ENCODE measurements around the gene SEMA6B.

DNA sequence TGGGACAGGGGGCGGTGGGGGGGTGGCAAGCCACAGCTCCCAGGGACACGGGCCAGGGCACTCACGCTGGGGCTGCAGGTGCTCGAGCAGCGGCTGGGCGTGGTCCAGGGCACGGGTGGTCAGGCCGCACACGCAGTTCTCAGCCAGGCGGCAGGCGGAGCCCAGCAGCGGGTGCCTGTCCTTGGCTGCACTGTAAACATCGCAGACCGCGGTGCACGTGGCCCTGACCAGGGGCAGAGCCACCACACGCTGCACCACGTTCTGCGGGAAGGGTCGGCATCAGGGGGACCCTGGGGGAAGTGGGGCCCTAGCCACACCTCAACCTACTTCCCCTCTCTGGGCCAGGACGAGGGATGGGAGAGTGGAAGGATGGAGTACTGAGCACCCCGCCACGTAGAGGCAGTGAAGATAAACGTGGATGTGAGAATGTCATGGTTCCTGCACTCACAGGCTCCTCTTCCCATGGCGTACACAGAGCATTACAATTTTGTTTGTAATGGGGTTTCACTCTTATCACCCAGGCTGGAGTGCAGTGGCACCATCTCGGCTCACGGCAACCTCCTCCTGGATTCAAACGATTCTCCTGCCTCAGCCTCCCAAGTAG, 27.8 kb downstream of the SEMA6B start:
- no peak for TF ChIP-seq POLR2A (IDR thresholded peaks at IDR 0.05)
- TF ChIP-seq, protein P1, sequence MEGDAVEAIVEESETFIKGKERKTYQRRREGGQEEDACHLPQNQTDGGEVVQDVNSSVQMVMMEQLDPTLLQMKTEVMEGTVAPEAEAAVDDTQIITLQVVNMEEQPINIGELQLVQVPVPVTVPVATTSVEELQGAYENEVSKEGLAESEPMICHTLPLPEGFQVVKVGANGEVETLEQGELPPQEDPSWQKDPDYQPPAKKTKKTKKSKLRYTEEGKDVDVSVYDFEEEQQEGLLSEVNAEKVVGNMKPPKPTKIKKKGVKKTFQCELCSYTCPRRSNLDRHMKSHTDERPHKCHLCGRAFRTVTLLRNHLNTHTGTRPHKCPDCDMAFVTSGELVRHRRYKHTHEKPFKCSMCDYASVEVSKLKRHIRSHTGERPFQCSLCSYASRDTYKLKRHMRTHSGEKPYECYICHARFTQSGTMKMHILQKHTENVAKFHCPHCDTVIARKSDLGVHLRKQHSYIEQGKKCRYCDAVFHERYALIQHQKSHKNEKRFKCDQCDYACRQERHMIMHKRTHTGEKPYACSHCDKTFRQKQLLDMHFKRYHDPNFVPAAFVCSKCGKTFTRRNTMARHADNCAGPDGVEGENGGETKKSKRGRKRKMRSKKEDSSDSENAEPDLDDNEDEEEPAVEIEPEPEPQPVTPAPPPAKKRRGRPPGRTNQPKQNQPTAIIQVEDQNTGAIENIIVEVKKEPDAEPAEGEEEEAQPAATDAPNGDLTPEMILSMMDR (IDR thresholded peaks at IDR 0.05): no peak
- no peak for TF ChIP-seq POLR2AphosphoS5 (IDR thresholded peaks at IDR 0.05)

Data from breast epithelium (tissue), 3 donors.